HCT116 (cell line): ENCODE results near the gene ETV5. TPM values are rescaled to one million over a fixed set of nuclear protein-coding genes. Genes with fewer than 3 reads are reported as not detected.

Experiments used
- ATAC-seq: fragments of 200-7000 bp; cut with Tn5 transposase; 2 replicates; pipeline ENCODE4 v1.9.1; 2020; ENCODE audit warnings: mild to moderate bottlenecking, moderate library complexity
- BruUV-seq: library from RNA; stranded (reverse); fragments of 400-500 nt; replicated peaks from 2 replicates; lab custom pipeline; 2021; lab: Mats Ljungman, UMichigan
- CTCF ChIA-PET: fragments of 300-600 bp; sonication (Branson Sonifier 250); formaldehyde crosslinking; loops from one replicate; lab custom pipeline; 2021; ENCODE audit warnings: antibody characterized with exemption; lab: Charles Lee
- POLR2A ChIA-PET: fragments of 300-600, 350-600 bp; sonication (Branson Sonifier 250); formaldehyde crosslinking; loops from one replicate; lab custom pipeline; 2021; ENCODE audit warnings: antibody characterized with exemption; lab: Charles Lee
- RAD21 ChIA-PET, 2 experiments: fragments of 300-600 bp; sonication (Branson Sonifier 250); formaldehyde crosslinking; loops; one replicate each; lab custom pipeline; 2023; ENCODE audit warnings: low total read pairs in 2 of 2; ENCODE audit not compliant: uncharacterized antibody in 2 of 2, unreplicated experiment in 2 of 2, low non-redundant PET in 1 of 2; lab: Charles Lee
- DNase-seq: peaks from one replicate; pipeline ENCODE4 v3.0.0-alpha.2; 2010; ENCODE audit warnings: low read depth, low spot score
- H2AFZ ChIP-seq: fragments of 200-600 bp; shearing (Covaris generic), sonication (generic); 2 replicates; pipeline ENCODE4 v1.6.1; 2017; ENCODE audit warnings: low read depth, mixed run types, mixed read lengths, antibody characterized with exemption, low read length; ENCODE audit not compliant: poor library complexity, severe bottlenecking
- H3K27ac ChIP-seq: 2 replicates; pipeline ENCODE4 v1.5.1; 2012; ENCODE audit warnings: low read depth, low read length
- H3K27me3 ChIP-seq: fragments of 200-600 bp; sonication (generic); 2 replicates; pipeline ENCODE4 v1.6.1; 2016; ENCODE audit warnings: mixed run types, low read length, mixed read lengths; ENCODE audit not compliant: insufficient read depth
- H3K36me3 ChIP-seq, 2 experiments: fragments of 200-500 bp in 1 of 2; fragments of 200-600 bp in 1 of 2; sonication (Bioruptor generic) in 1 of 2; sonication (generic) in 1 of 2; 2 replicates each; pipeline versions ENCODE4 v1.5.1 to v1.6.1; 2014 to 2016; ENCODE audit warnings: low read length in 2 of 2, inconsistent platforms in 1 of 2, mixed read lengths in 1 of 2, mixed run types in 1 of 2; ENCODE audit not compliant: insufficient read depth in 2 of 2, control insufficient read depth in 1 of 2
- H3K4me1 ChIP-seq, 2 experiments: fragments of 200-600 bp in 1 of 2; sonication (generic) in 1 of 2; 2 replicates each; pipeline versions ENCODE4 v1.5.1 to v1.6.1; 2012 to 2017; ENCODE audit warnings: low read length in 2 of 2, inconsistent platforms in 1 of 2, mild to moderate bottlenecking in 1 of 2, mixed read lengths in 1 of 2, mixed run types in 1 of 2, moderate library complexity in 1 of 2; ENCODE audit not compliant: insufficient read depth in 2 of 2, control insufficient read depth in 1 of 2
- H3K4me2 ChIP-seq: fragments of 200-600 bp; sonication (generic); 2 replicates; pipeline ENCODE4 v1.6.1; 2017; ENCODE audit warnings: mixed run types, low read length, mixed read lengths
- H3K4me3 ChIP-seq, 2 experiments: fragments of 200-600 bp in 1 of 2; sonication (generic) in 1 of 2; replicated peaks in 1 of 2; 2 replicates each; pipeline ENCODE4 v1.5.1; 2011 to 2016; ENCODE audit warnings: low read length in 2 of 2, control low read depth in 1 of 2, low read depth in 1 of 2, mild to moderate bottlenecking in 1 of 2, mixed read lengths in 1 of 2, mixed run types in 1 of 2
- H3K79me2 ChIP-seq: fragments of 200-600 bp; sonication (generic); 2 replicates; pipeline ENCODE4 v1.6.1; 2017; ENCODE audit warnings: mild to moderate bottlenecking, mixed run types, low read length, moderate library complexity, mixed read lengths; ENCODE audit not compliant: insufficient read depth
- H3K9ac ChIP-seq: fragments of 200-600 bp; sonication (generic); 2 replicates; pipeline ENCODE4 v1.6.1; 2016; ENCODE audit warnings: low read length, mixed read lengths
- H3K9me2 ChIP-seq: fragments of 200-600 bp; sonication (generic), shearing (Covaris generic); 2 replicates; pipeline ENCODE4 v1.6.1; 2017; ENCODE audit warnings: mixed run types, mild to moderate bottlenecking, moderate library complexity; ENCODE audit not compliant: insufficient read depth
- H3K9me3 ChIP-seq, 2 experiments: fragments of 200-500 bp in 1 of 2; fragments of 200-600 bp in 1 of 2; sonication (Bioruptor generic) in 1 of 2; sonication (generic) in 1 of 2; 2 replicates each; pipeline ENCODE4 v1.6.1; 2014 to 2017; ENCODE audit warnings: low read length in 2 of 2, mixed read lengths in 2 of 2, inconsistent platforms in 1 of 2, low read depth in 1 of 2, mild to moderate bottlenecking in 1 of 2, mixed run types in 1 of 2, moderate library complexity in 1 of 2; ENCODE audit not compliant: control insufficient read depth in 1 of 2, insufficient read depth in 1 of 2
- H4K20me1 ChIP-seq: fragments of 200-600 bp; sonication (generic), shearing (Covaris generic); 2 replicates; pipeline ENCODE4 v1.6.1; 2017; ENCODE audit warnings: mixed run types, mild to moderate bottlenecking, moderate library complexity; ENCODE audit not compliant: insufficient read depth
- ATF3 ChIP-seq: IDR thresholded peaks from 2 replicates; pipeline ENCODE4 v1.6.1; 2012
- CEBPB ChIP-seq: IDR thresholded peaks from 2 replicates; pipeline ENCODE4 v1.6.1; 2012; ENCODE audit warnings: low read depth
- FOSL1 ChIP-seq: IDR thresholded peaks from 2 replicates; pipeline ENCODE4 v1.6.1; 2012; ENCODE audit warnings: low read depth
- JUND ChIP-seq: IDR thresholded peaks from 2 replicates; pipeline ENCODE4 v1.6.1; 2012
- MAX ChIP-seq: IDR thresholded peaks from 2 replicates; pipeline ENCODE4 v1.6.1; 2012
- REST ChIP-seq: IDR thresholded peaks from 2 replicates; pipeline ENCODE4 v1.6.1; 2012; ENCODE audit warnings: low read depth
- SIN3A ChIP-seq: IDR thresholded peaks from 2 replicates; pipeline ENCODE4 v1.6.1; 2012; ENCODE audit warnings: low read depth
- SP1 ChIP-seq: IDR thresholded peaks from 2 replicates; pipeline ENCODE4 v1.6.1; 2012; ENCODE audit warnings: low read depth
- SRF ChIP-seq: IDR thresholded peaks from 2 replicates; pipeline ENCODE4 v1.6.1; 2012; ENCODE audit warnings: low read depth
- YY1 ChIP-seq: IDR thresholded peaks from 2 replicates; pipeline ENCODE4 v1.6.1; 2011; ENCODE audit warnings: low read length, low read depth, moderate library complexity, mild to moderate bottlenecking; ENCODE audit not compliant: insufficient replicate concordance; ENCODE audit errors: extremely low read depth
- ZFX ChIP-seq: fragments of 450-650 bp; IDR thresholded peaks from 2 replicates; pipeline ENCODE4 v1.6.1; 2017
- intact Hi-C: fragments of 100-400 bp; cut with micrococcal nuclease; formaldehyde crosslinking; loops from 2 replicates; pipeline ENCODE4 v1.10.0; 2022
- total RNA-seq: library from RNA; stranded (reverse); gene quantifications from one replicate; pipeline ENCODE4 v1.2.1, GENCODE V29; 2021; ENCODE audit not compliant: unreplicated experiment

ETV5 gene
- total RNA-seq, 1 experiment from 2014 or later = 89.7 TPM

GRCh38 chr3:186127463-186127862, 18.6 kb upstream of the ETV5 start:
- ChIA-PET POLR2A (no interaction called here), RAD21 (no interaction called here), CTCF (no interaction called here)
- no peak overlapping the region for H3K4me2 ChIP-seq
- no peaks in the 10 kb centered on the region for H3K9me2 ChIP-seq
- no peak overlapping the region for H2AFZ ChIP-seq
- no peaks in the 10 kb centered on the region for H3K79me2 ChIP-seq
- H3K27ac ChIP-seq = no peak overlapping the region
- TF ChIP-seq MAX (no peak), ZFX (no peak), FOSL1 (no peak), JUND (no peak), SIN3A (no peak), ATF3 (no peak), YY1 (no peak), CEBPB (no peak), SP1 (no peak), REST (no peak), SRF (no peak)
- H3K36me3 ChIP-seq = no peaks in the 10 kb centered on the region
- no peaks in the 10 kb centered on the region for H4K20me1 ChIP-seq
- H3K4me3 ChIP-seq = no peak overlapping the region
- H3K9me3 ChIP-seq = no peaks in the 10 kb centered on the region
- intact Hi-C loops = no loop called here
- no peaks in the 10 kb centered on the region; a peak in 1 of 4 replicates for H3K4me1 ChIP-seq
- H3K9ac ChIP-seq = no peak overlapping the region
- ATAC-seq (no peak), DNase-seq (no peak)
- no peaks in the 10 kb centered on the region for H3K27me3 ChIP-seq
- BruUV-seq = no TSS peak
